Spleen (tissue), 11 donors: Measurements from ENCODE around the gene AMBRA1. TPM values are rescaled to one million over a fixed set of nuclear protein-coding genes. Genes with fewer than 3 reads are reported as not detected.

Experiments used
- DNase-seq: peaks from one replicate; pipeline ENCODE4 v3.0.0-alpha.2; 2020
- H3K27ac ChIP-seq, 8 donors: fragments of 200-600 bp; sonication (generic) in 7 of 8; 1 replicate in 4 of 8; 2 replicates in 4 of 8; pipeline versions ENCODE4 v1.5.0 to v1.8.0; 2016 to 2021; ENCODE audit warnings: inconsistent platforms in 4 of 8, mild to moderate bottlenecking in 4 of 8, moderate library complexity in 1 of 8
- H3K27me3 ChIP-seq, 7 donors: fragments of 200-600 bp; sonication (generic) in 6 of 7; replicated peaks in 1 of 7; 1 replicate in 4 of 7; 2 replicates in 3 of 7; pipeline versions ENCODE4 v1.5.0 to v1.8.0; 2016 to 2021; ENCODE audit warnings: inconsistent platforms in 3 of 7, mild to moderate bottlenecking in 1 of 7
- H3K36me3 ChIP-seq, 6 donors: fragments of 200-600 bp; sonication (generic) in 5 of 6; 1 replicate in 4 of 6; 2 replicates in 2 of 6; pipeline versions ENCODE4 v1.5.0 to v1.8.0; 2016 to 2021; ENCODE audit warnings: inconsistent platforms in 2 of 6
- H3K4me1 ChIP-seq, 6 donors: fragments of 200-600 bp; sonication (generic) in 5 of 6; 1 replicate in 3 of 6; 2 replicates in 3 of 6; pipeline versions ENCODE4 v1.5.0 to v1.8.0; 2016 to 2021; ENCODE audit warnings: inconsistent platforms in 3 of 6
- H3K4me3 ChIP-seq, 8 donors: fragments of 200-600 bp; sonication (generic) in 7 of 8; 1 replicate in 4 of 8; 2 replicates in 4 of 8; pipeline versions ENCODE4 v1.5.0 to v1.8.0; 2016 to 2021; ENCODE audit warnings: inconsistent platforms in 4 of 8, mild to moderate bottlenecking in 4 of 8, moderate library complexity in 2 of 8
- H3K9me3 ChIP-seq, 8 donors: fragments of 200-600 bp; sonication (generic) in 7 of 8; 1 replicate in 4 of 8; 2 replicates in 4 of 8; pipeline versions ENCODE4 v1.5.0 to v1.8.0; 2016 to 2021; ENCODE audit warnings: inconsistent platforms in 4 of 8
- POLR2A ChIP-seq, 3 donors: fragments of 450-650 bp; IDR thresholded peaks; one replicate each; pipeline ENCODE4 v1.5.1; 2017; ENCODE audit warnings: antibody characterized with exemption in 3 of 3, mild to moderate bottlenecking in 1 of 3
- POLR2AphosphoS5 ChIP-seq, 3 donors: sonication (generic); formaldehyde crosslinking; IDR thresholded peaks; one replicate each; pipeline ENCODE4 v1.5.1; 2017; ENCODE audit warnings: antibody characterized with exemption in 3 of 3
- WGBS, 5 donors: extraction: QIAGEN DNeasy Blood & Tissue Kit in 3 of 5; methylation state at CpG; one replicate each; pipeline versions ENCODE4 v1.1.5 to v1.1.7; 2013 to 2018; 5-methylcytosine and 5-hydroxymethylcytosine counted together
- intact Hi-C: fragments of 100-400 bp; cut with DNase I; formaldehyde crosslinking; loops from one replicate; pipeline ENCODE4 v1.15.0; 2023; ENCODE audit warnings: low total_unique reads
- polyA plus RNA-seq, 3 donors: library from polyadenylated mRNA; stranded (reverse); fragments of 200-250 nt; gene quantifications; one replicate each; pipeline ENCODE4 v1.2.1, GENCODE V29; 2013
- total RNA-seq, 7 donors: library from RNA; depleted of rRNA in 3 of 7; stranded (reverse); fragments of >200 nt in 3 of 7; fragmentation: NEBNext Ultra II Directional in 4 of 7; extraction: Animal tissue kit (Norgen Biotek cat#: 25700) in 4 of 7; gene quantifications; one replicate each; pipeline versions ENCODE4 v1.1.0 to v1.2.1, GENCODE V29; 2016 to 2021
- TF ChIP-seq, protein P1 (sequence below), 11 experiments: fragments of 200-600 bp in 7 of 11; fragments of 450-650 bp in 4 of 11; sonication (generic) in 4 of 11; IDR thresholded peaks in 8 of 11; conservative IDR thresholded peaks in 3 of 11; 1 replicate in 7 of 11; 2 replicates in 4 of 11; pipeline versions ENCODE4 v1.4.0 to v1.8.0; 2016 to 2021; ENCODE audit warnings: antibody characterized with exemption in 11 of 11, inconsistent platforms in 4 of 11, mild to moderate bottlenecking in 1 of 11
- donor health status: healthy with polysubstance abuse.
- donor health status: DM: no; HTN: no; CAD: no; lungs with moderate emphysema.
- donor health status: DM: no; HTN: no; CAD: no.
- donor health status: Bipolar disorder and iron deficiency.
- donor health status: healthy.
- donor health status: DM: no; HTN: no; CAD: no.
- donor health status: DM: yes; HTN: yes; CAD: no.

AMBRA1 gene
- total and polyA plus RNA-seq, 10 donors = 3.6 to 54.6 (median 37.7) TPM

DNA sequence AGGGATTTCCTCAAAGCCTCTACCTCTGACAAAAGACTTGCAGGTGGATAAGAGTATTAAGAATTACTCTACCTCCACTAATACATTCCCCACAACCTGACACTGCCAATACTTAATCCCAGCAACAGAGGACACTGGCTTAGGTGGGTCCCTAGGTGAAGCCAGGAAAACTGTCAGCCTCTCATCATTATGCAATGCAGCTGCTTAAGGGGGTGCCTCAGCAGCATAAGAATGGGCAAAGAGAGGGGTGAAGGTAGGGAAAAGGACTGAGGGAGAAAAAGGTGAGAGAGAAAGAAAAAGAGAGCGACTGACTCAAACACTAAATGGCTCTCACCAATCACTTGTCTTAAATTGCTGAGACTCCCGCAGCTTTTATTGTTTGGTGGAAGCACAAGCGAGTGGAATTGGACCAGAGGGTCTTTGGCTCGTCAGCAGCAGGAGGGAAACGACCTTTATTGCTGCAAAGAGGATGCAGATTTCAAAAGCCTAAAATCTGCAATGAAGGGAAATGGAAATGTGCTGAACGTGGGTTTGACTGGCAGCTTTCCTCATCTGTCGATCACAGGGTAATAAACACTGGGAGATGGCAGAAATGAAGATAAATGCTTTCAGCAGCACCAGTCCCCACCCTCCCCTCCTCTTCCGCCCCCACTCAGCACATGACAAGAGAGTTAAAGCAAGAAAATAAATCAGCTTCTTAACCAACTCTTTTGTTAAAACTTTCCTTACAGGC, 137.4 kb downstream of the AMBRA1 start:
- H3K27ac ChIP-seq = peak overlapping the region in 1 of 8 donors; percentile 19
- H3K4me3 ChIP-seq = no peak overlapping the region
- intact Hi-C loops = no loop called here
- DNase-seq = no peak
- no peaks in the 10 kb centered on the region for H3K27me3 ChIP-seq
- no peaks in the 10 kb centered on the region for H3K9me3 ChIP-seq
- WGBS, 5 donors = 55 to 66% (median 64%) methylated on average over 8 of the region's 8 CpGs
- no peaks in the 10 kb centered on the region for H3K36me3 ChIP-seq
- TF ChIP-seq POLR2A (IDR thresholded peaks at IDR 0.05) (no peak), POLR2AphosphoS5 (IDR thresholded peaks at IDR 0.05) (no peak)
- TF ChIP-seq, protein P1, sequence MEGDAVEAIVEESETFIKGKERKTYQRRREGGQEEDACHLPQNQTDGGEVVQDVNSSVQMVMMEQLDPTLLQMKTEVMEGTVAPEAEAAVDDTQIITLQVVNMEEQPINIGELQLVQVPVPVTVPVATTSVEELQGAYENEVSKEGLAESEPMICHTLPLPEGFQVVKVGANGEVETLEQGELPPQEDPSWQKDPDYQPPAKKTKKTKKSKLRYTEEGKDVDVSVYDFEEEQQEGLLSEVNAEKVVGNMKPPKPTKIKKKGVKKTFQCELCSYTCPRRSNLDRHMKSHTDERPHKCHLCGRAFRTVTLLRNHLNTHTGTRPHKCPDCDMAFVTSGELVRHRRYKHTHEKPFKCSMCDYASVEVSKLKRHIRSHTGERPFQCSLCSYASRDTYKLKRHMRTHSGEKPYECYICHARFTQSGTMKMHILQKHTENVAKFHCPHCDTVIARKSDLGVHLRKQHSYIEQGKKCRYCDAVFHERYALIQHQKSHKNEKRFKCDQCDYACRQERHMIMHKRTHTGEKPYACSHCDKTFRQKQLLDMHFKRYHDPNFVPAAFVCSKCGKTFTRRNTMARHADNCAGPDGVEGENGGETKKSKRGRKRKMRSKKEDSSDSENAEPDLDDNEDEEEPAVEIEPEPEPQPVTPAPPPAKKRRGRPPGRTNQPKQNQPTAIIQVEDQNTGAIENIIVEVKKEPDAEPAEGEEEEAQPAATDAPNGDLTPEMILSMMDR (IDR thresholded peaks at IDR 0.05 in 8 of 11, conservative IDR thresholded peaks at IDR 0.05 in 3 of 11) = no peak
- peaks cover 0 to 33% (median 13%) of the 10 kb centered on the region in 6 donors for H3K4me1 ChIP-seq

DNA sequence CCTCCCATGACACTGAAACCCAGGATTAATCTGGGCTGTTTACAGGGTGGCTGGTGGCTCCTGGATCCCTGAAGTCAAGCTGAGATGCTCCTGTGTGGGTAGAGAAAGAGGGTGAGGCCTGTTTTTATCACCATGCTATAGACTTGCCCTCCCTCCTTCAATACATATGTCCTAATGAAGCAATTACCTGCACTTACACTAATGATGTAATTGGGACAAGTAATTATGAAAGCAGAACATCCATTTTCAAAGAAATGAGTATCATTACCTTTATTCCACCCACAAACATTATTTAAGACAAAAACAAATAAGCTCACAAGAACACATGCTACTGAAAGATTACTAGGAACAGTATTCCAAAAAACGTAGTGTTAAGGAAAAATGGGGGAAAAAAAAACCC, 138.0 kb downstream of the AMBRA1 start:
- Histone ChIP-seq H3K4me1 (peaks cover 0 to 32% (median 9%) of the 10 kb centered on the region in 6 donors), H3K36me3 (peaks cover 0 to 1% (median 0%) of the 10 kb centered on the region in 6 donors), H3K9me3 (no peaks in the 10 kb centered on the region), H3K27ac (peak overlapping the region in 1 of 8 donors; percentile 19), H3K4me3 (no peak overlapping the region), H3K27me3 (no peaks in the 10 kb centered on the region)
- no peak for DNase-seq
- intact Hi-C loops = no loop called here
- 75 to 90% (median 83%) methylated on average over 1 of the region's 1 CpG for WGBS, 5 donors
- TF ChIP-seq POLR2A (IDR thresholded peaks at IDR 0.05) (no peak), POLR2AphosphoS5 (IDR thresholded peaks at IDR 0.05) (no peak)
- TF ChIP-seq, protein P1 (IDR thresholded peaks at IDR 0.05 in 8 of 11, conservative IDR thresholded peaks at IDR 0.05 in 3 of 11) = no peak

- H3K4me3 ChIP-seq = no peak overlapping the region
- peaks cover 0 to 29% (median 9%) of the 10 kb centered on the region in 6 donors for H3K4me1 ChIP-seq
- H3K9me3 ChIP-seq = no peaks in the 10 kb centered on the region
- peaks cover 0 to 8% (median 0%) of the 10 kb centered on the region in 6 donors for H3K36me3 ChIP-seq
- TF ChIP-seq POLR2A (IDR thresholded peaks at IDR 0.05) = no peak
- TF ChIP-seq, protein P1 (IDR thresholded peaks at IDR 0.05 in 8 of 11, conservative IDR thresholded peaks at IDR 0.05 in 3 of 11) = no peak
- TF ChIP-seq POLR2AphosphoS5 (IDR thresholded peaks at IDR 0.05) = no peak
- no peaks in the 10 kb centered on the region for H3K27me3 ChIP-seq
- WGBS, 5 donors = 90 to 92% (median 91%) methylated on average over 4 of the region's 4 CpGs
- intact Hi-C loops = no loop called here
- DNase-seq = no peak
- no peak overlapping the region for H3K27ac ChIP-seq
These were observed 140.8 kb downstream of the AMBRA1 start for GRCh38 chr11:46452918-46453517.

- Histone ChIP-seq H3K27me3 (no peaks in the 10 kb centered on the region), H3K4me3 (no peak overlapping the region), H3K36me3 (peaks cover 0 to 8% (median 0%) of the 10 kb centered on the region in 6 donors), H3K27ac (no peak overlapping the region), H3K4me1 (peaks cover 0 to 23% (median 3%) of the 10 kb centered on the region in 6 donors), H3K9me3 (no peaks in the 10 kb centered on the region)
- intact Hi-C loops = no loop called here
- no peak for DNase-seq
- TF ChIP-seq POLR2AphosphoS5 (IDR thresholded peaks at IDR 0.05) (no peak), POLR2A (IDR thresholded peaks at IDR 0.05) (no peak)
- TF ChIP-seq, protein P1 (IDR thresholded peaks at IDR 0.05 in 8 of 11, conservative IDR thresholded peaks at IDR 0.05 in 3 of 11) = no peak
These were observed 142.1 kb downstream of the AMBRA1 start for GRCh38 chr11:46451759-46452158.
